HCT116 (cell line): ENCODE results near the gene SLC10A6. TPM values are rescaled to one million over a fixed set of nuclear protein-coding genes. Genes with fewer than 3 reads are reported as not detected.

Experiments
- ATAC-seq: fragments of 200-7000 bp; cut with Tn5 transposase; 2 replicates; pipeline ENCODE4 v1.9.1; 2020; ENCODE audit warnings: mild to moderate bottlenecking, moderate library complexity
- BruUV-seq: library from RNA; stranded (reverse); fragments of 400-500 nt; replicated peaks from 2 replicates; lab custom pipeline; 2021; lab: Mats Ljungman, UMichigan
- CTCF ChIA-PET: fragments of 300-600 bp; sonication (Branson Sonifier 250); formaldehyde crosslinking; loops from one replicate; lab custom pipeline; 2021; ENCODE audit warnings: antibody characterized with exemption; lab: Charles Lee
- POLR2A ChIA-PET: fragments of 300-600, 350-600 bp; sonication (Branson Sonifier 250); formaldehyde crosslinking; loops from one replicate; lab custom pipeline; 2021; ENCODE audit warnings: antibody characterized with exemption; lab: Charles Lee
- RAD21 ChIA-PET, 2 experiments: fragments of 300-600 bp; sonication (Branson Sonifier 250); formaldehyde crosslinking; loops; one replicate each; lab custom pipeline; 2023; ENCODE audit warnings: low total read pairs in 2 of 2; ENCODE audit not compliant: uncharacterized antibody in 2 of 2, unreplicated experiment in 2 of 2, low non-redundant PET in 1 of 2; lab: Charles Lee
- DNase-seq: peaks from one replicate; pipeline ENCODE4 v3.0.0-alpha.2; 2010; ENCODE audit warnings: low read depth, low spot score
- H2AFZ ChIP-seq: fragments of 200-600 bp; shearing (Covaris generic), sonication (generic); 2 replicates; pipeline ENCODE4 v1.6.1; 2017; ENCODE audit warnings: low read depth, mixed run types, mixed read lengths, antibody characterized with exemption, low read length; ENCODE audit not compliant: poor library complexity, severe bottlenecking
- H3K27ac ChIP-seq: 2 replicates; pipeline ENCODE4 v1.5.1; 2012; ENCODE audit warnings: low read depth, low read length
- H3K27me3 ChIP-seq: fragments of 200-600 bp; sonication (generic); 2 replicates; pipeline ENCODE4 v1.6.1; 2016; ENCODE audit warnings: mixed run types, low read length, mixed read lengths; ENCODE audit not compliant: insufficient read depth
- H3K36me3 ChIP-seq, 2 experiments: fragments of 200-500 bp in 1 of 2; fragments of 200-600 bp in 1 of 2; sonication (Bioruptor generic) in 1 of 2; sonication (generic) in 1 of 2; 2 replicates each; pipeline versions ENCODE4 v1.5.1 to v1.6.1; 2014 to 2016; ENCODE audit warnings: low read length in 2 of 2, inconsistent platforms in 1 of 2, mixed read lengths in 1 of 2, mixed run types in 1 of 2; ENCODE audit not compliant: insufficient read depth in 2 of 2, control insufficient read depth in 1 of 2
- H3K4me1 ChIP-seq, 2 experiments: fragments of 200-600 bp in 1 of 2; sonication (generic) in 1 of 2; 2 replicates each; pipeline versions ENCODE4 v1.5.1 to v1.6.1; 2012 to 2017; ENCODE audit warnings: low read length in 2 of 2, inconsistent platforms in 1 of 2, mild to moderate bottlenecking in 1 of 2, mixed read lengths in 1 of 2, mixed run types in 1 of 2, moderate library complexity in 1 of 2; ENCODE audit not compliant: insufficient read depth in 2 of 2, control insufficient read depth in 1 of 2
- H3K4me2 ChIP-seq: fragments of 200-600 bp; sonication (generic); 2 replicates; pipeline ENCODE4 v1.6.1; 2017; ENCODE audit warnings: mixed run types, low read length, mixed read lengths
- H3K4me3 ChIP-seq, 2 experiments: fragments of 200-600 bp in 1 of 2; sonication (generic) in 1 of 2; replicated peaks in 1 of 2; 2 replicates each; pipeline ENCODE4 v1.5.1; 2011 to 2016; ENCODE audit warnings: low read length in 2 of 2, control low read depth in 1 of 2, low read depth in 1 of 2, mild to moderate bottlenecking in 1 of 2, mixed read lengths in 1 of 2, mixed run types in 1 of 2
- H3K79me2 ChIP-seq: fragments of 200-600 bp; sonication (generic); 2 replicates; pipeline ENCODE4 v1.6.1; 2017; ENCODE audit warnings: mild to moderate bottlenecking, mixed run types, low read length, moderate library complexity, mixed read lengths; ENCODE audit not compliant: insufficient read depth
- H3K9ac ChIP-seq: fragments of 200-600 bp; sonication (generic); 2 replicates; pipeline ENCODE4 v1.6.1; 2016; ENCODE audit warnings: low read length, mixed read lengths
- H3K9me2 ChIP-seq: fragments of 200-600 bp; sonication (generic), shearing (Covaris generic); 2 replicates; pipeline ENCODE4 v1.6.1; 2017; ENCODE audit warnings: mixed run types, mild to moderate bottlenecking, moderate library complexity; ENCODE audit not compliant: insufficient read depth
- H3K9me3 ChIP-seq, 2 experiments: fragments of 200-500 bp in 1 of 2; fragments of 200-600 bp in 1 of 2; sonication (Bioruptor generic) in 1 of 2; sonication (generic) in 1 of 2; 2 replicates each; pipeline ENCODE4 v1.6.1; 2014 to 2017; ENCODE audit warnings: low read length in 2 of 2, mixed read lengths in 2 of 2, inconsistent platforms in 1 of 2, low read depth in 1 of 2, mild to moderate bottlenecking in 1 of 2, mixed run types in 1 of 2, moderate library complexity in 1 of 2; ENCODE audit not compliant: control insufficient read depth in 1 of 2, insufficient read depth in 1 of 2
- H4K20me1 ChIP-seq: fragments of 200-600 bp; sonication (generic), shearing (Covaris generic); 2 replicates; pipeline ENCODE4 v1.6.1; 2017; ENCODE audit warnings: mixed run types, mild to moderate bottlenecking, moderate library complexity; ENCODE audit not compliant: insufficient read depth
- EZH2 ChIP-seq: fragments of 200-600 bp; sonication (generic); IDR thresholded peaks from 2 replicates; pipeline ENCODE4 v1.6.1; 2017; ENCODE audit warnings: antibody characterized with exemption, mixed run types
- ZNF274 ChIP-seq: fragments of 200-500 bp; sonication (Bioruptor generic); IDR thresholded peaks from 2 replicates; pipeline ENCODE4 v1.6.1; 2014; ENCODE audit warnings: mild to moderate bottlenecking, low read depth, low read length, inconsistent platforms
- intact Hi-C: fragments of 100-400 bp; cut with micrococcal nuclease; formaldehyde crosslinking; loops from 2 replicates; pipeline ENCODE4 v1.10.0; 2022
- total RNA-seq: library from RNA; stranded (reverse); gene quantifications from one replicate; pipeline ENCODE4 v1.2.1, GENCODE V29; 2021; ENCODE audit not compliant: unreplicated experiment

SLC10A6 gene
- total RNA-seq, 1 experiment from 2014 or later: not detected

- BruUV-seq: no TSS peak
- TF ChIP-seq EZH2: no peak
- no peak for TF ChIP-seq ZNF274
- Histone ChIP-seq H3K4me2 (no peak overlapping the region), H3K4me1 (no peaks in the 10 kb centered on the region), H2AFZ (no peak overlapping the region), H3K4me3 (no peak overlapping the region), H3K79me2 (no peaks in the 10 kb centered on the region), H3K9me3 (no peaks in the 10 kb centered on the region), H3K27me3 (no peaks in the 10 kb centered on the region), H4K20me1 (no peaks in the 10 kb centered on the region), H3K27ac (no peak overlapping the region), H3K9me2 (no peaks in the 10 kb centered on the region), H3K9ac (no peak overlapping the region), H3K36me3 (no peaks in the 10 kb centered on the region)
- DNase-seq: no peak
- intact Hi-C loops: no loop called here
- ATAC-seq: no peak
- ChIA-PET POLR2A (no interaction called here), RAD21 (no interaction called here), CTCF (no interaction called here)
Observed at GRCh38 chr4:86775061-86775460, 74.1 kb downstream of the SLC10A6 start.

Other genes starting within 250 kb of the SLC10A6 start
- gene C4orf36, start 43.0 kb upstream of the SLC10A6 start, total RNA-seq: 1.8 TPM
- gene AFF1, start 85.6 kb upstream of the SLC10A6 start, total RNA-seq: 43.1 TPM